Mesothelial cell of epicardium (in vitro differentiated cells): ENCODE measurements around the gene ASCL5. TPM values are rescaled to one million over a fixed set of nuclear protein-coding genes. Genes with fewer than 3 reads are reported as not detected.

ENCODE experiments used
- DNase-seq, 2 experiments: peaks; one replicate each; pipeline ENCODE4 v3.0.0; 2021; ENCODE audit warnings: low spot score in 2 of 2; ENCODE audit not compliant: unreplicated experiment in 2 of 2
- H3K27ac Mint-ChIP-seq: 2 replicates; pipeline ENCODE4 v1.8.0; 2021; ENCODE audit warnings: mixed read lengths
- H3K27me3 Mint-ChIP-seq: 2 replicates; pipeline ENCODE4 v1.8.0; 2021; ENCODE audit warnings: low read depth, mixed read lengths
- H3K36me3 Mint-ChIP-seq: 2 replicates; pipeline ENCODE4 v1.8.0; 2021; ENCODE audit warnings: mixed read lengths
- H3K4me1 Mint-ChIP-seq: 2 replicates; pipeline ENCODE4 v1.8.0; 2021; ENCODE audit warnings: mixed read lengths
- H3K4me3 Mint-ChIP-seq: 2 replicates; pipeline ENCODE4 v1.8.0; 2021; ENCODE audit warnings: mild to moderate bottlenecking, moderate library complexity, mixed read lengths
- H3K9me3 Mint-ChIP-seq: 2 replicates; pipeline ENCODE4 v1.8.0; 2021; ENCODE audit warnings: mixed read lengths
- CTCF ChIP-seq: fragments of 200-600 bp; sonication (generic); IDR thresholded peaks from one replicate; pipeline ENCODE4 v1.5.0; 2021; ENCODE audit warnings: antibody characterized with exemption; ENCODE audit not compliant: unreplicated experiment
- total RNA-seq: library from RNA; stranded (reverse); gene quantifications from 3 replicates; pipeline ENCODE4 v1.2.1, GENCODE V29; 2021

The ASCL5 gene
- total RNA-seq, 1 donor from 2014 or later: not detected

- Mint-ChIP-seq H3K27me3 (peaks cover 6% of the 10 kb centered on the region), H3K4me1 (peaks cover 5% of the 10 kb centered on the region), H3K9me3 (no peaks in the 10 kb centered on the region), H3K27ac (no peak overlapping the region), H3K4me3 (no peak overlapping the region), H3K36me3 (no peaks in the 10 kb centered on the region)
- no peak for DNase-seq
- TF ChIP-seq CTCF: no peak
These were observed 42.7 kb downstream of the ASCL5 start for GRCh38 chr1:201084295-201084694.

DNA sequence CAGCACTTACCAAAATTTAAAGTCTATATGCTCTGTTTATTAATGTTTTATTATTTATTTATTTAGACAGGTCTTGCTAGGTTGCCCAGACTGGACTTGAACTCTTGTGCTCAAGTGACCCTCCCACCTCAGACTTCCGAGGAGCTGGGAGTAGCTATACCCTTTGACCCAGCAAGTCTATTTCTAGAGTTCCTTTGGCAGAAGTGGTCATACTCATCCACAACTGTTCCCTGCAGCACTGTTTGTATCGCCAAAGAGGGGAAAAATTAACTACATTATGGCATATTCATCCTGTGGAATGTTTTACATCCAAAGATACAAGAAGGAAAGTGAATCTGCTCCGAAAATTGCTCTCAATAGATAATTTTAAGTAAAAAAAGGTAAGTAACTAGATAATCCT, 43.2 kb downstream of the ASCL5 start:
- no peak overlapping the region for H3K4me3 Mint-ChIP-seq
- no peaks in the 10 kb centered on the region for H3K36me3 Mint-ChIP-seq
- peaks cover 6% of the 10 kb centered on the region for H3K27me3 Mint-ChIP-seq
- no peak for TF ChIP-seq CTCF
- no peak overlapping the region for H3K27ac Mint-ChIP-seq
- H3K4me1 Mint-ChIP-seq: no peaks in the 10 kb centered on the region
- no peak for DNase-seq
- H3K9me3 Mint-ChIP-seq: no peaks in the 10 kb centered on the region

DNA sequence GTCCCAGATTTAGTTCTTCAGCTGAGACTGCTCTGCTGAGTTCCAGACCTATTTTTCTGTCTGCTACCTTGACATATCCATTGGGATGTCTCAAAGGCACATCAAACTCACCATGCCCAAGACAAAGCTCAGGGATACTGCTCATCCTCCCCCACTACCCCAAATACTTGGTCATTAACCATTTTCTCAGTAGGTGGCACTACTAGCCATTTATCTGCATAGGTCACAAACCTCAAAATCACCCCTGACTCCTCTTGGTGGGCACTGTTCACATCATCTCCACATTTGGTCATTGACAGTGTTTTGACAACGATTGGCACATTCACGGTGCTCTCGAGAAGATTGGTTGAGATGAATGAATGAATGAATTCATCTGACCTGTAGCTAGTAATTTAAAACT, 46.8 kb downstream of the ASCL5 start:
- Mint-ChIP-seq H3K27ac (no peak overlapping the region), H3K4me3 (no peak overlapping the region), H3K9me3 (no peaks in the 10 kb centered on the region), H3K27me3 (peaks cover 6% of the 10 kb centered on the region), H3K36me3 (no peaks in the 10 kb centered on the region), H3K4me1 (no peaks in the 10 kb centered on the region)
- DNase-seq: no peak
- no peak for TF ChIP-seq CTCF

- no peaks in the 10 kb centered on the region for H3K36me3 Mint-ChIP-seq
- no peak for DNase-seq
- H3K27ac Mint-ChIP-seq: no peak overlapping the region
- no peaks in the 10 kb centered on the region for H3K9me3 Mint-ChIP-seq
- H3K4me3 Mint-ChIP-seq: no peak overlapping the region
- no peak for TF ChIP-seq CTCF
- H3K27me3 Mint-ChIP-seq: no peaks in the 10 kb centered on the region
- H3K4me1 Mint-ChIP-seq: no peaks in the 10 kb centered on the region
These were observed 49.2 kb downstream of the ASCL5 start for GRCh38 chr1:201077736-201078135.

DNA sequence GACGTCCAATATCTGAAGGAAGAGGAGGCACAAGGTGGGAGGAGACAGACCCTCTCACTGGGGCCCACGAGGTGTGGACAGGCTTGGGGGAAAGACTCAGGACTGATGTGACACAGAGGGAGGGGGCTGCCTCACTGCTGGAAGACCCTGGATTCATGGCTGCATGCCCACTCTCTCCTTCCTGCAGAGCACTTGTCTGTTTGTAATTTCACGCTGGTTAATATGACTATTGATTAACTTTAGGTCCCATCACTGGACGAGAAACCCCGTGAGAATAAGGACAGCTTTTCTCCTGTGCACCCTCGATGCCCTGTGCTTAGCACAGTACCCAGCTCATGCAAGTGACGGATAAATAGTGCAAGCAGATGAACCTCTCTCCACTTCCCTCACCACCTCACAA, 49.9 kb downstream of the ASCL5 start:
- no peak overlapping the region for H3K4me3 Mint-ChIP-seq
- no peak for DNase-seq
- H3K36me3 Mint-ChIP-seq: no peaks in the 10 kb centered on the region
- no peaks in the 10 kb centered on the region for H3K4me1 Mint-ChIP-seq
- no peak overlapping the region for H3K27ac Mint-ChIP-seq
- TF ChIP-seq CTCF: no peak
- no peaks in the 10 kb centered on the region for H3K9me3 Mint-ChIP-seq
- no peaks in the 10 kb centered on the region for H3K27me3 Mint-ChIP-seq

DNA sequence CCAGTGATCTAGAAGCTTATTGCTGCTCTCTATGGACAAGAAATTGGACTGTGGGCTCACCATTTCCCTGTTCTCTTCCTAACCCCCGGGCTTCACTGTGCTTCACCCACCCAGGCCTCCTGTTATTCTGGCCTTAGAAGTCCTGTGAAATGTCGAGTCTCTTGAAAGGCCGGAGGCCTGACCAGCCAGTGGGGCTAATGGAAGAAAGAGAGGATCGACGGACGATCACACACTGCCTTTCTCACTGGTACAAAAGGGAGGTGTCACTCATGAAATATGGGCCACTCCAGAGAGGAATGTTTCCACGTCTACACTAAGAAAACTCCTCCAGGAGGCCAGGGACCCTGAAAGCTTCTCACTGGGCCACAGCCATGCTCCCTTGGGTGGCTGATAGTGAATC, 50.9 kb downstream of the ASCL5 start:
- H3K36me3 Mint-ChIP-seq: no peaks in the 10 kb centered on the region
- DNase-seq: no peak
- no peaks in the 10 kb centered on the region for H3K9me3 Mint-ChIP-seq
- H3K4me3 Mint-ChIP-seq: no peak overlapping the region
- no peaks in the 10 kb centered on the region for H3K27me3 Mint-ChIP-seq
- H3K4me1 Mint-ChIP-seq: no peaks in the 10 kb centered on the region
- no peak for TF ChIP-seq CTCF
- no peak overlapping the region for H3K27ac Mint-ChIP-seq
